NOMO-1 (cell line): Measurements from ENCODE around the gene ZNG1A.
"Not testable (repeated sequence)": the region's sequence is repeated elsewhere in the genome, so short reads cannot be mapped to it uniquely, and the experiment has no call there.

Source experiments
- DNase-seq, 2 experiments: peaks; one replicate each; lab custom pipeline; 2025; ENCODE audit not compliant: unreplicated experiment in 2 of 2; lab: John Stamatoyannopoulos, UW

Gene ZNG1A

GRCh38 chr9:178970-179383 lies at the start of gene ZNG1A:
Gene ZNG1A, minus strand, starts transcription at chr9:179056. Its CDS starts 87 bp downstream, at chr9:178969.
- peak; percentile 20 to 27 for DNase-seq

GRCh38 chr9:227860-228259 lies 49.0 kb upstream of the ZNG1A start:
- peak; percentile 15 to 52 for DNase-seq

- DNase-seq = no peak
Observed at GRCh38 chr9:224582-225520, 46.0 kb upstream of the ZNG1A start.

DNA sequence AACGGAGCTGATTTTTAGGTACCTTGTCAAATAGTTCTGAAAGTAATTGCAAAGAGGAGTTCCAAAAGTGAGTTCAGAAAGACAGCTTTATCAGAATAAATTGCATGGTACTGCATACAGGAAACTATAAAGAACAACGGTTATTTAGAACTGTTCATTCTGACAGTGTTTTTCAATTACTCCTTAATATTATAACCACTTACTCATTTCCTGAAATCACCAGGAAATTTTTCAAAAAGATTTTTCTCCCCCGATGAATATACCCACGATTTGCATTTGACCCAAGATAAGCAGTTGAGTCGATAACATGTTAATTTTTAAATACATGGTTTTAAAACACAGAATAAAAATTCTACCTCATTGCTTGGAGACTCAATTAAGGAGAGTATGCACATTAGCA lies 45.2 kb upstream of the ZNG1A start:
- DNase-seq = no peak

GRCh38 chr9:223152-223551 lies 44.3 kb upstream of the ZNG1A start:
- no peak for DNase-seq

DNA sequence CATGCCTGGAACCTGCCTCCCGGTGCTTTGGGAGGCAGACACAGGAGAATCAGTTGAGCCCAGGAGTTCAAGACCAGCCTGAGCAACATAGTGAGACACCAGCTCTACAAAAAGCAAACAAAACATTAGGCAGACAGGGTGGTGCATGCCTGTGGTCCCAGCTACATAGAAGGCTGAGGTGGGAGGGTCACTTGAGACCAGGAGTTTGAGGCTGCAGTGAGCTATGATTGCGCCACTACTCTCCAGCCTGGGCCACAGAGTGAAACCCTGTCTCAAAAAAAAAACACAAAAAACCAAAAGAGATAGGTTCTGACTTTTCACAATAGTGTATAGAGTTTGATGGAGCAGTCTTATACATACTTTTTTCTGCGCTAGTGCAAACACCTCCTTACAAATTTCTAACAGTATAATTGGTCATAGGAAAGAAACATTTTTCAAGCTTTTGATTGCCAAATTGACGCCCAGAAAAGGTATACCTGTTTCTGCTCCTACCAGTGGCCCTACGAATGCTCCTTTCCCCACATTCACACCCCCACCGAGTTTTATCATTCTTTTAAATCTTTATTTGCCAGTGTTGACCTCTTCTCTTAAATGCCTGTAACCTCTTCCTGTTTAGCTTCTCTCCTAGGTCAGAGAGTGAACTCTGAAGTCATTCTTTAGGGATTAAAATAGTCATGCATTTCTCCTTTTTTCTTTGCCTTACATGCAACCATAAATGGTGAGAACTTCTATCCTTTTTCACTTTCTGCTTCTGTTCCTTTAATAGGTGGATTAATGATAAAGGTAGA lies 43.3 kb upstream of the ZNG1A start:
- peak in 1 of 2 experiments; percentile 41 for DNase-seq

- peak in 1 of 2 experiments; percentile 29 for DNase-seq
Observed at GRCh38 chr9:219670-220365, 41.0 kb upstream of the ZNG1A start.

- not testable (repeated sequence) for DNase-seq
Observed at GRCh38 chr9:219036-219435, 40.2 kb upstream of the ZNG1A start.

DNA sequence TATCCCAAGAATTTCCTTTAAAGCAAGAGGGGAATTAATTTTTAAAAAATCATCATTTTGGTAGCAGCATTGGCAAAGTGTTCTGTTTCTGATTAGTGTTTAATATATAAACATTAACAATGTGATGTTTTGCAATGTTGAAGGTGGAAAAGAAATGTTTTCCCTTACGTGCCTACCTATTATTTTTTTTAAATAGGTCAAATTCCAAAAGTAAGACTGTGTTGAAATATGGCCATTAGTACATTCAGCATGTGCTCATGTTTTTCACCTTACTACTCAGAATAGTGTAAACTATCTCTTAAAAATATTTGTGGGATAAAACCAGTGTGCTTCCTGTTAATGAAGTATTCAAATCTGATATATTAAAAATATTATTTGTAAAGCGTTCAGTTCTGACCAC lies 39.1 kb upstream of the ZNG1A start:
- no peak for DNase-seq

DNA sequence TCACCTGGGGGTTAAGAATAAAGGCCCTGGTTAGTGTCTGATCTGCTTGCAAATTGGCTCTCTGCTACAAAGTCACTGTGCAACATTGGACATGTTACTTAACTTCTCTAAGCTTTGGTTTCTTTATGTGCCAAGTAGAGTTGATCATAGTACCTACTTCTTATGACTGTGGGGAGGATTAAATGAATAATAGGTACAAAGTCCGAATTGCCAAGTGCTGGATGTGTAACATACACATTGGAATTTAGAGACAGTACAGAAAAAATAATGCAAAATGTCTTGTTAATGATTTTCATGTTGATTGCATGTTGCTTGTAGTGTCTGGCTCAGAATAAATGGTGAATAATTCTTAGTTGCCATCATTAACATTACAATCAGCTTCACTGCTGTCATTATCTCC lies 38.0 kb upstream of the ZNG1A start:
- no peak for DNase-seq

- DNase-seq = no peak
Observed at GRCh38 chr9:215631-216155, 36.8 kb upstream of the ZNG1A start.

DNA sequence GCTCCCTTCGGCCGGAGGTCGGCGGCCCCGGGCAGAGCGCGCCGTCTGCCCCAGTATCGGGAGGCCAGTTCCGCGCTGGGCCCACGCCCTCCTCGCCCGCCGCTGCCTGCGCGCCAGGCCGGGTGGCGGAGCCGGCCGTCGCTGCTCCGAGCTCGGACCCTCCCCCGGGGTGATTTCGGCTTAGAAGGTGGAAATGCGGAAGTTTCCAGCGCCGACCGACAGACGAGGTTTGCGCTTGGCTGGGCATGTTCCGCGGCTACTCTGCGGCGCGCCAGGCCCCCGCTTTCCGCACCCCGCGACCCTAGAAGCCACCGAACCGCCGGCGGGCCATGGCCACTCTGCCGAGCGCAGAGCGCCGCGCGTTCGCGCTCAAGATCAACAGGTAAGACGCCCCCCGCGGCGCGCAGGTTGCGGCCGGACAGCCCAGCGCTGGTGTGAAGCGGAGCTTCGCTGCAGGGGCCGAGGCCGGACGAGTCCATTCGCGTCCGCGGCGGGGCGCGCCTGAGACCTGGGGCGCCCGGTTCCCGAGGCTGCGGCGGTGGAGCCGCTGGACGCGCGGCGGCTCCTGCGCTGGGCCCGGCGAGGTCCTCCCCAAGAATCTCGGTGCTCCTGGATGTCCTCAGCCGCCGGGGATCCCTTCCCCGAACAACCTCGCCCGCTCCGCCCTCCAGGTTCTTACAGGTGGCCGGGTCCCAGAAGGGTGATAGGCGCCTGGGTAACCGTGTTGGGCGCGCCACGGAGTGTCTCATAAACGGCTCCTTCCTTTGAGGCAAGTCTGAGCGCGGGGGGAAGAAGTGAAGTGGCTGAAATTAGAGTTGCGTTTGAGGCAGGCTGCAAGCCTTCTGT lies 36.0 kb upstream of the ZNG1A start, which contains the start of gene DOCK8:
DOCK8 (plus strand) TSS at position 218 of the 846 bp plus-strand sequence; CDS start at position 330, 112 bp downstream.
- DNase-seq = peak; percentile 55 to 58

GRCh38 chr9:214351-214647 lies 35.4 kb upstream of the ZNG1A start:
- no peak for DNase-seq

DNA sequence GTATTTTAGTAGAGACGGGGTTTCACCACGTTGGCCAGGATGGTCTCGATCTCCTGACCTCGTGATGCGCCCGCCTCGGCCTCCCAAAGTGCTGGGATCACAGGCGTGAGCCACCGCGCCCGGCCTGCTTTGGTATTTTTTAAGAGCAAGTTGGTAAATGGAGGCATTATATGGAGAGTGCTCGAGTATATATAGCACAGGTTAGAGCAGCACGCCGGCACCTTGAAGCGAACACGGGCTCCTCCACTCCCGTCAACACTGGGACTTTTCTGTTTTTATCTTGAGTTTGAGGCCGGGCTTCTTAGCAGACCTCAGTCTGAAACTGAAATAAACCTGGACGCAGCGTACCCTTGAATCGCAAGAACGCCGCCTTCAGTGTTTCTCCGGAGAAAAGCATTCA lies 35.0 kb upstream of the ZNG1A start:
- DNase-seq = not testable (repeated sequence)

GRCh38 chr9:212297-212696 lies 33.4 kb upstream of the ZNG1A start:
- peak in 1 of 2 experiments; percentile 34 for DNase-seq

DNA sequence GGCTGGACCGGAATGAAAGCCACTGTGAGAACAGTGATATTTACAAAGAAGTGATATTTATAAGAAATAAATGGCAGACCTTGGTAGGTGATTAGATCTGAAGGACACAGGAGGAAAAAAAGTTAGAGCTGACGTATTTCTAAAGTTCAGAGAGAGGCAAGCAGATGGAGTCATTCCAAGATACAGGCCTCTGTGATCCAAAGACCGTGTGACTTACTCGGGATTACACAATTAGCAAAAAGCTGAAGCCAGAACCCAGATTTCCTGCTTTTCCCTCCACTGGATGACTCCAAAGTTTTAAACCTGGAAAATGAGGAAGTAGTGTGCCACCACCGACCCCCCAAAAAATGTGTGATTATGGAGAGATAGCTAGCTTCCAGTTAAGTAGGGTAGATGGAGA lies 32.7 kb upstream of the ZNG1A start:
- no peak for DNase-seq

DNA sequence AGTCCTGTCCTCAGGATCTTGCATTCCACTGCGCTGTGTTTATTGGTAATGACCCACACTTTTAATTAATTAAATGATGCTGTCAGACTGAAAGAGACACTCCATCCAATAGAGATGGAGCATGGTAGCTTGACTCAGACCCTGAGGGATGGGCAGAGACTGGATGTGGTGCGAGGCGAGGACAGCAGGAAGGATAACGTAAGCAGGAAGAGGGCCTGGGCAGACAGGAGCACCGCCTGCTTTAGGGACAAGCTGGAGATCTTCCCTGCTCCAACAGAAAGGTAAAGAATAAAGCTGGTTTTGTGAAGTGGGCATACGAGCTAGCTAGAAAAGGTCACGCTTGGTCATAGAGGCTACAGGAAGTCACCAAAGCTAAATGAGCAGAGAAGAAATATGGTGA lies 32.2 kb upstream of the ZNG1A start:
- no peak for DNase-seq

GRCh38 chr9:209143-209758 lies 30.4 kb upstream of the ZNG1A start:
- no peak for DNase-seq

GRCh38 chr9:206481-206880 lies 27.6 kb upstream of the ZNG1A start:
- no peak for DNase-seq

DNA sequence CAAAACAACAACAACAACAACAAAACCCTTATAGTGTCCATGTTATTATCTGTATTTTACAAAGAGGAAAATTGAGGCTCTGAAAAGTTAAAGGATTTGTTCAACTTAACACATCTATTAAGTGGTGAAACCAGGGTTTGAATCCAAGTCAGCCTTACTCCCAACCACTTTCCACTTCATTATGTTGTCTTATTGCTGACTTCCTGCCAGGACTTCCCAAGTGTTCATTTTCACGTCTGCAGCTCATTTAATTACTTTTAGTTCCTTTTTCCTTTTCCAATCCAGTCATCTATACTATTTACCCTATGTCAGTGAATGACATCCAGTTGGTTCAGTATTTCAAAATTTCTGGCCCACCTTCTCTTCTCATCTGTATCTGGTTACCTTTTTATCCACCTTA lies 20.7 kb upstream of the ZNG1A start:
- DNase-seq = not testable (repeated sequence)
